ENCODE results near the gene LDLRAP1. TPM values are rescaled to one million over a fixed set of nuclear protein-coding genes. Genes with fewer than 3 reads are reported as not detected.

The LDLRAP1 gene
- total RNA-seq, 1 donor from 2014 or later, result 23.5 TPM

- no peak for TF ChIP-seq CTCF (IDR thresholded peaks at IDR 0.05)
- H3K27ac Mint-ChIP-seq (ENCODE audit: unreplicated experiment), result no peak overlapping the region
- H3K27me3 Mint-ChIP-seq (ENCODE audit: low read depth), result no peaks in the 10 kb centered on the region
- DNase-seq (ENCODE audit: low spot score), result no peak
- H3K4me1 Mint-ChIP-seq (ENCODE audit: low read depth), result peaks cover 37% of the 10 kb centered on the region
- H3K9me3 Mint-ChIP-seq (ENCODE audit: low read depth), result no peaks in the 10 kb centered on the region
- no peak overlapping the region for H3K4me3 Mint-ChIP-seq (ENCODE audit: unreplicated experiment)
- no peaks in the 10 kb centered on the region for H3K36me3 Mint-ChIP-seq (ENCODE audit: low read depth)
Measured at GRCh38 chr1:25546193-25546592, 2.8 kb downstream of the LDLRAP1 start.

GRCh38 chr1:25548601-25549000 lies 5.2 kb downstream of the LDLRAP1 start:
- no peak overlapping the region for H3K27ac Mint-ChIP-seq (ENCODE audit: unreplicated experiment)
- no peak overlapping the region for H3K4me3 Mint-ChIP-seq (ENCODE audit: unreplicated experiment)
- H3K27me3 Mint-ChIP-seq (ENCODE audit: low read depth), result no peaks in the 10 kb centered on the region
- H3K36me3 Mint-ChIP-seq (ENCODE audit: low read depth), result no peaks in the 10 kb centered on the region
- no peaks in the 10 kb centered on the region for H3K9me3 Mint-ChIP-seq (ENCODE audit: low read depth)
- TF ChIP-seq CTCF (IDR thresholded peaks at IDR 0.05), result no peak
- no peak for DNase-seq (ENCODE audit: low spot score)
- peaks cover 43% of the 10 kb centered on the region for H3K4me1 Mint-ChIP-seq (ENCODE audit: low read depth)

- Mint-ChIP-seq H3K36me3 (ENCODE audit: low read depth) (no peaks in the 10 kb centered on the region), H3K4me3 (ENCODE audit: unreplicated experiment) (no peak overlapping the region), H3K27ac (ENCODE audit: unreplicated experiment) (peak overlapping the region; percentile 79), H3K4me1 (ENCODE audit: low read depth) (peaks cover 41% of the 10 kb centered on the region), H3K9me3 (ENCODE audit: low read depth) (no peaks in the 10 kb centered on the region), H3K27me3 (ENCODE audit: low read depth) (no peaks in the 10 kb centered on the region)
- no peak for DNase-seq (ENCODE audit: low spot score)
- no peak for TF ChIP-seq CTCF (IDR thresholded peaks at IDR 0.05)
Measured at GRCh38 chr1:25549273-25550154, 6.1 kb downstream of the LDLRAP1 start.

- DNase-seq (ENCODE audit: low spot score), result no peak
- TF ChIP-seq CTCF (IDR thresholded peaks at IDR 0.05), result no peak
- no peaks in the 10 kb centered on the region for H3K36me3 Mint-ChIP-seq (ENCODE audit: low read depth)
- H3K9me3 Mint-ChIP-seq (ENCODE audit: low read depth), result no peaks in the 10 kb centered on the region
- peak overlapping the region; percentile 61 for H3K27ac Mint-ChIP-seq (ENCODE audit: unreplicated experiment)
- H3K4me3 Mint-ChIP-seq (ENCODE audit: unreplicated experiment), result no peak overlapping the region
- H3K27me3 Mint-ChIP-seq (ENCODE audit: low read depth), result no peaks in the 10 kb centered on the region
- peaks cover 35% of the 10 kb centered on the region for H3K4me1 Mint-ChIP-seq (ENCODE audit: low read depth)
Measured at GRCh38 chr1:25550155-25550506, 6.7 kb downstream of the LDLRAP1 start.

GRCh38 chr1:25550683-25551310 lies 7.4 kb downstream of the LDLRAP1 start:
- TF ChIP-seq CTCF (IDR thresholded peaks at IDR 0.05), result no peak
- no peaks in the 10 kb centered on the region for H3K36me3 Mint-ChIP-seq (ENCODE audit: low read depth)
- peak overlapping the region; percentile 61 for H3K27ac Mint-ChIP-seq (ENCODE audit: unreplicated experiment)
- H3K4me3 Mint-ChIP-seq (ENCODE audit: unreplicated experiment), result no peak overlapping the region
- no peaks in the 10 kb centered on the region for H3K9me3 Mint-ChIP-seq (ENCODE audit: low read depth)
- H3K27me3 Mint-ChIP-seq (ENCODE audit: low read depth), result no peaks in the 10 kb centered on the region
- DNase-seq (ENCODE audit: low spot score), result no peak
- H3K4me1 Mint-ChIP-seq (ENCODE audit: low read depth), result peaks cover 36% of the 10 kb centered on the region

Data from chondrocyte (in vitro differentiated cells).